Measurements from ENCODE around the gene PIR. TPM values are rescaled to one million over a fixed set of nuclear protein-coding genes. Genes with fewer than 3 reads are reported as not detected.

Gene PIR
- total RNA-seq, 1 donor from 2014 or later = 13.0 TPM

DNA sequence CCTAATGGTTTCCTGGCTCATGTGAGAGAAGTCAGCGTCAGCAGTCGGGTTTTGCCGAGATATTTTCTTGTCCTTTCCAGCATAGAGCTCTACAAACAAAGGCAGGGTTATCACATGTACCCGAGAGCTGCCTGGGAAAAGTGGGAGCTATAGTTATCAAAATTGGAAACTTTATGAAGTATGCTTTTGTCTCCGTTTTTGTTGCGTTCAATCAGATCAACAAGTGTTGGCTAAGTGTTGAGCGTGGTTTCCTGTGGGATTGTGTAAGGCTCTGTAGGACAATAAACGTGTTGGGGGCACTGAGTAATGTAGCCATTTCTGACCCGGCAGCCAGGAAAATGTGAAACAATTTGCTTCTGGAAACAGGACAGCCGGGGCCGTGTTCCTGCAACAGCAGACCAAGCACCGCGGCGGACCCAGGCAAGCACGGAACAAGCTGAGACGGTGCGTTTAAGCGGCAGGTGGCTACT is 7.4 kb upstream of the PIR start, which contains the start of gene BMX:
Gene BMX, plus strand, starts transcription at position 311 of the 470 bp plus-strand sequence. CDS start 7,547 bp downstream, outside the sequence.
- Histone ChIP-seq H3K27ac (replicated peaks) (peak within 1 kb of the TSS; percentile 51), H3K4me3 (peak within 1 kb of the TSS; percentile 27), H3K36me3 (no peaks in the 10 kb centered on the region), H3K27me3 (ENCODE audit: low read depth) (no peaks in the 10 kb centered on the region), H3K9me3 (replicated peaks) (no peaks in the 10 kb centered on the region), H3K4me1 (no peaks in the 10 kb centered on the region)
- TF ChIP-seq, protein P1, sequence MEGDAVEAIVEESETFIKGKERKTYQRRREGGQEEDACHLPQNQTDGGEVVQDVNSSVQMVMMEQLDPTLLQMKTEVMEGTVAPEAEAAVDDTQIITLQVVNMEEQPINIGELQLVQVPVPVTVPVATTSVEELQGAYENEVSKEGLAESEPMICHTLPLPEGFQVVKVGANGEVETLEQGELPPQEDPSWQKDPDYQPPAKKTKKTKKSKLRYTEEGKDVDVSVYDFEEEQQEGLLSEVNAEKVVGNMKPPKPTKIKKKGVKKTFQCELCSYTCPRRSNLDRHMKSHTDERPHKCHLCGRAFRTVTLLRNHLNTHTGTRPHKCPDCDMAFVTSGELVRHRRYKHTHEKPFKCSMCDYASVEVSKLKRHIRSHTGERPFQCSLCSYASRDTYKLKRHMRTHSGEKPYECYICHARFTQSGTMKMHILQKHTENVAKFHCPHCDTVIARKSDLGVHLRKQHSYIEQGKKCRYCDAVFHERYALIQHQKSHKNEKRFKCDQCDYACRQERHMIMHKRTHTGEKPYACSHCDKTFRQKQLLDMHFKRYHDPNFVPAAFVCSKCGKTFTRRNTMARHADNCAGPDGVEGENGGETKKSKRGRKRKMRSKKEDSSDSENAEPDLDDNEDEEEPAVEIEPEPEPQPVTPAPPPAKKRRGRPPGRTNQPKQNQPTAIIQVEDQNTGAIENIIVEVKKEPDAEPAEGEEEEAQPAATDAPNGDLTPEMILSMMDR (IDR thresholded peaks at IDR 0.05; ENCODE audit: borderline replicate concordance) = no peak
- peak; percentile 23 for DNase-seq
- intact Hi-C loops (cut with micrococcal nuclease) = no loop called here

DNA sequence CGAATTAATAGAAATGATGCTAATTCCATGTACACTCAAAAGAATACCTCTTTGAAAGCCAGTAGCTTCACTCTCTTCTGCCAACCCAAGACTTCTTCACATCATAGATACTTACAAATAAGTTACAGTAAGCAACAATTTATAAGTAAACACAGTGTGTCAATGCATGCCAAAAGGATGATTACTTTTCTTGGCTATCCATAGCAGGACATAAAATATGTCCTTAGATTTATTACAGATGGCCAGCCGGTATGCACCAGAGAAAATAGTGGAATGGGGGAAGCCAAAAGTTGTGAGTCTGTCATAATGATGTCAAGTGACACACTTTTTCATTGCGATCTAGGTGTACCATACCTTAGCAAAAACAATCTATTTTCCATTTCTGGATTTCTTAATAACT is 6.8 kb upstream of the PIR start:
- TF ChIP-seq, protein P1 (IDR thresholded peaks at IDR 0.05; ENCODE audit: borderline replicate concordance) = no peak
- Histone ChIP-seq H3K4me1 (no peaks in the 10 kb centered on the region), H3K36me3 (no peaks in the 10 kb centered on the region), H3K27me3 (ENCODE audit: low read depth) (no peaks in the 10 kb centered on the region), H3K9me3 (replicated peaks) (no peaks in the 10 kb centered on the region), H3K27ac (replicated peaks) (peak overlapping the region; percentile 51), H3K4me3 (no peak overlapping the region)
- DNase-seq = no peak
- intact Hi-C loops (cut with micrococcal nuclease) = loop anchor here (10.0 kb wide), 1 partner anchor 65 kb away; no protein-coding TSS in a partner anchor

GRCh38 chrX:15498741-15499140 is 5.6 kb upstream of the PIR start:
- Histone ChIP-seq H3K4me3 (no peak overlapping the region), H3K9me3 (replicated peaks) (no peaks in the 10 kb centered on the region), H3K27ac (replicated peaks) (no peak overlapping the region), H3K27me3 (ENCODE audit: low read depth) (no peaks in the 10 kb centered on the region), H3K36me3 (no peaks in the 10 kb centered on the region), H3K4me1 (no peaks in the 10 kb centered on the region)
- DNase-seq = no peak
- TF ChIP-seq, protein P1 (IDR thresholded peaks at IDR 0.05; ENCODE audit: borderline replicate concordance) = no peak
- intact Hi-C loops (cut with micrococcal nuclease) = loop anchor here (10.0 kb wide), 1 partner anchor 66 kb away; no protein-coding TSS in a partner anchor

- H3K27me3 ChIP-seq (ENCODE audit: low read depth) = no peaks in the 10 kb centered on the region
- H3K27ac ChIP-seq (replicated peaks) = no peak overlapping the region
- H3K4me3 ChIP-seq = no peak overlapping the region
- TF ChIP-seq, protein P1 (IDR thresholded peaks at IDR 0.05; ENCODE audit: borderline replicate concordance) = peak; percentile 67
- no peaks in the 10 kb centered on the region for H3K9me3 ChIP-seq (replicated peaks)
- H3K4me1 ChIP-seq = no peaks in the 10 kb centered on the region
- DNase-seq = peak; percentile 16
- intact Hi-C loops (cut with micrococcal nuclease) = loop anchor here (10.0 kb wide), 1 partner anchor 67 kb away; no protein-coding TSS in a partner anchor
- no peaks in the 10 kb centered on the region for H3K36me3 ChIP-seq
These were observed 4.7 kb upstream of the PIR start for GRCh38 chrX:15497865-15498264.

DNA sequence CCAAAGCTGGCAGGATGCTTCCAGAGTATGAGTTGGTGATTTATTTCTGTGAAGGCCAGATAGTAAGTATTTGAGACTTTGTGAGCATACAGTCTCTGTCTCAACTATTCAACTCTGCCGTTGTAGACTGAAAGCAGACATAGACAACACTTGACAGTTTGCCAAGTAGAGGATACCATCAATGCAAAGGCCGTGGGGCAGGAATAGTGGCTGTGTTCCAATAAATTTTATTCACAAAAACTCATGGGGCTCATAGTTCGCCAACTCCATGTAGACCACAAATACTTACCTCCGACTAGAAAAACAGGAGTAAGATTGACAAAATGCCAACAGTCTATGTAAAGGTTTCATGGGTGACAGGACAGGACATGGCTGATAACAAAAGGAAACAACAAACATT is 3.7 kb upstream of the PIR start:
- Histone ChIP-seq H3K4me1 (peaks cover 6% of the 10 kb centered on the region), H3K9me3 (replicated peaks) (no peaks in the 10 kb centered on the region)

More for the DNA sequence above, 3.7 kb upstream of the PIR start:
- H3K36me3 ChIP-seq = no peaks in the 10 kb centered on the region
- no peaks in the 10 kb centered on the region for H3K27me3 ChIP-seq (ENCODE audit: low read depth)
- no peak overlapping the region for H3K4me3 ChIP-seq
- intact Hi-C loops (cut with micrococcal nuclease) = loop anchor here (10.0 kb wide), 1 partner anchor 68 kb away; no protein-coding TSS in a partner anchor
- DNase-seq = no peak
- TF ChIP-seq, protein P1 (IDR thresholded peaks at IDR 0.05; ENCODE audit: borderline replicate concordance) = no peak
- no peak overlapping the region for H3K27ac ChIP-seq (replicated peaks)

All from left ventricle myocardium inferior (tissue), 1 donor.